NCI-H2196 treated with DMSO at 0.1 percent for 48 hours (cell line): ENCODE measurements around the gene C2CD2L.
"Not testable (repeated sequence)": the region's sequence is repeated elsewhere in the genome, so short reads cannot be mapped to it uniquely, and the experiment has no call there.

ENCODE experiments used
- DNase-seq: peaks from one replicate; lab custom pipeline; 2025; ENCODE audit not compliant: unreplicated experiment; lab: John Stamatoyannopoulos, UW

Gene C2CD2L

DNA sequence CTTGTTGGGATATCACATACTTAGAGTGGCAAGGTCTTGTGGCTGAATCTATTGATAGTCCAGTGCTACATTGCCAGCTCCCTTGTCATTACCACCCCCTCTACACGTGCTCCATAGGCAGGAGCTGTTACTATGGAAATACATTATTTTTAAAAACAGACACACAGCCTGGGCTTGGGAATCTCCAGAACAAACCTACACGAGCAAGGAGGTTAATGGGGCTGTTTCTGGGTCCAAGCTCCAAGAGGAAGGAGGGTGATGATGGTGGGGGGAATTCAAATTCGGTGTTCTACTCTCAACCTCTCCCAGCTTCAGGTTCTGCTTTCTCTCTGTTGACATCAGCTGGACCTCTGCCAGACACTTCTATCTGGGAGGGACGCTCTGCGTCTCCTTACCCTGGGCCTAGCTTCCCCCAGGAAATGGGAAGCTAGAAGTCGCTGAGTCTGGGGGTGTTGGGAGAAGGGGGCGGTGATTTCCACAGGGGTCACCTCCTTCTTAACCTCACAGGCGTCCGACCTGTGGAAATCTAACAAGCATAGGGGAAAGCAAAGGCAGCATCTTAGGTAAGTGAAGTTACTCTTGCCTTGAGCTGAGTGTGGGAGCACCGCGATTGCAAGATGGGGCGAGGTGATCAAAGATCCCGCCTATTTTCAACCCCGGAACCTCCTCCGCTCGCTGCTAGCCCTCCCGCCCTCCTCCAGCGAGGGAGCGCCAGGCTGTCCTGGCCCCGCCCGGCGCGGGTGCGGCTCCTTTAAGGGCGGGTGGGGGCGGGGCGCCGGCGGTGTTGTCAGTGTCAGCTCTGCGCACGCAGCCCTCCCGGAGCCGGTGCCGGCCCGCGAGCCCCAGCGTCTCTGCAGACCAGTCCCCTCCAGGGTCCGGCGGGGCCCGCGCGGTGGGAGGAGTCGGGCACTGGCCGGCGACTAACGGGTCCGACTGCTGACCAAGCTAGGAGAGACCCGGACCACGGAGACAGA lies at the start of gene C2CD2L:
Gene C2CD2L, plus strand, starts transcription at position 781 of the 974 bp plus-strand sequence. CDS start 398 bp downstream, outside the sequence.
- DNase-seq, result peak; percentile 80

- DNase-seq, result not testable (repeated sequence)
These were observed 48.0 kb upstream of the C2CD2L start for GRCh38 chr11:119059128-119059527.

DNA sequence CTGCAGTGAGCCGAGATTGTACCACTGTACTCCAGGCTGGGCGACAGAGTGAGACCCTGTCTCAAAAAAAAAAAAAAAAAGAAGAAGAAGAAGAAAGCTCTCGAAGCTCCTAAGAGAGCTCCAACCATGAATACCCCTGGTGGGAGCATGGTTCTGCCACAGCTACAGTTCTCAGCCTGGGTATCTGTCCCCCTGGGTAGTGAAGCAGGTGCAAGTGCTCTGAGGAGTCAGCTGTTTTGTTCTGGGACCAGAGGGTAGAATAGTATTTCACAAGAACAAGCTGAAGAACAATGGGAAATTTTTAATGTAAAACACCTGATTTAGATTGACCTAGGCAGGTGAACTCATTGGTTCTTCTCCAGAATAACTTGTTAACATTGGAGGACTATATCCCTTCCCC lies 45.9 kb upstream of the C2CD2L start:
- DNase-seq, result no peak

GRCh38 chr11:119062779-119063178 lies 44.4 kb upstream of the C2CD2L start:
- no peak for DNase-seq

DNA sequence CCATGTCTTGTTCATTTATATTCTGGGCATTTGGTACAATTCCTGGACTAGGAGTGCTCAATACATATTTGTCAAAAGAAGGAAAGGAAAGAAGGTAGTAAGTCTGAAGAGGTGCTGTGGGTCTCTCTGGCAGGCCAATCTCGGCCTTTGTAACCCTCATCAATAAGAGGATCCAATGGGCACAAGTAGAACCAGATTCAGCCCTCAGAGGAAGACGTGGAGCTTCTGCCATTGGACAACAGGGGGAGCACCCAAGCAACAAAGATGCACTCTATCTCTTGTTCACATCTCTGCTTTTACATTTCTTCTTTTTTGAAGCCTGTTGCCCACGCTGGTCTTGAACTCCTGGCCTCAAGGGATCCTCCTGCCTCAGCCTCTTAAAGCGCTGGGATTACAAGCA lies 41.8 kb upstream of the C2CD2L start:
- no peak for DNase-seq

GRCh38 chr11:119067371-119068222 lies 39.5 kb upstream of the C2CD2L start, which contains the start of gene VPS11:
Gene VPS11 (plus strand): TSS chr11:119067818. CDS start chr11:119067824, 6 bp downstream.
- peak; percentile 90 for DNase-seq

GRCh38 chr11:119077839-119078238 lies 29.3 kb upstream of the C2CD2L start:
- no peak for DNase-seq

DNA sequence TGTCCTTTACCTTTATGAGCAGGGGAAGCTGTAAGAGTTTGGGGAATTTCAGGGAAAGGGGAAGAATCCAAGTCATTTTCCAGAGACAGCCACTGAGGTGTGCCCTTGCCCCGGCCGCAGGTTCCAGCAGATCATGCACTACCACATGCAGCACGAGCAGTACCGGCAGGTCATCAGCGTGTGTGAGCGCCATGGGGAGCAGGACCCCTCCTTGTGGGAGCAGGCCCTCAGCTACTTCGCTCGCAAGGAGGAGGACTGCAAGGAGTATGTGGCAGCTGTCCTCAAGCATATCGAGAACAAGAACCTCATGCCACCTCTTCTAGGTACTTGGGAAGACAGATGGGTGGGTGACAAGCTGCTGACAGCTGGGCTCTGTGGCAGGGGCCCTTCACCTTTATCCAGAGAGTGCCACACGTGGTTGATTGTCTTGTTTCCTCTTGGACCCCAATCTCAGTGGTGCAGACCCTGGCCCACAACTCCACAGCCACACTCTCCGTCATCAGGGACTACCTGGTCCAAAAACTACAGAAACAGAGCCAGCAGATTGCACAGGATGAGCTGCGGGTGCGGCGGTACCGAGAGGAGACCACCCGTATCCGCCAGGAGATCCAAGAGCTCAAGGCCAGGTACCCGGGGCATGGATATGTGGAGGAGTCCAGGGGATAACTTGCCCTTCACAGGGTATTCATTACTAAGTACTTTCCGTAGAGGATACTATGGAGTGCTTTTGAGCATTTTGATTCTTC lies 28.3 kb upstream of the C2CD2L start:
- no peak for DNase-seq

DNA sequence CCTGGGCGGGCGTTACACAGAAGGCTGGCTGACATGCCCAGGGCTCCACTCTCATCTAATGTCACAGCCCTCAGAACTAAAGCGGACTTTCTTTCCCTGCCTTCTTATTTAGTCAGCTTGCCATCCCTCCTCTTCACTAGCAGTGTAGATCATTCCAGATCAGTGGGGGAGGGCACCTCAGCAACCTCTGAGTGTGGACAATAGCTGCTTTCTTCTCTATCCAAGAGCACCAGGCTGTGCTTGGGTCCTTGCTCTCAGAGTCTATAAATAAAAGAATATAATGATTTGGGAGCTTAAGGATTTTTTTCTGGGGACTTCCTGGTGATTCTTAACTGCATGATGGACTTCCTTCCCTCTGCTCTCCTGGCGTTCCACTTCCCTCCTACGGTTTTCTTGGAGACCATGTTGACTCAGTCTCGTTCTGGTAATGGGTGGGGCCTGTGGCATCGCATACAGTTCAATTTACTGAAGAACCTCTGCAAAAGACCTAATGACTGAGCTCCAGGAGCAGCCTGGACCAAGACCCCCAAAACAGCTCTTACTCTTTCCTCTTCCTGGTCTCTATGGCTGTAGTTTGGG lies 25.4 kb upstream of the C2CD2L start:
- DNase-seq, result no peak

GRCh38 chr11:119084663-119085436 lies 22.3 kb upstream of the C2CD2L start, which contains the start of gene HMBS:
Gene HMBS (plus strand): TSS chr11:119084881. CDS start chr11:119085034, 153 bp downstream.
- peak; percentile 82 for DNase-seq

DNA sequence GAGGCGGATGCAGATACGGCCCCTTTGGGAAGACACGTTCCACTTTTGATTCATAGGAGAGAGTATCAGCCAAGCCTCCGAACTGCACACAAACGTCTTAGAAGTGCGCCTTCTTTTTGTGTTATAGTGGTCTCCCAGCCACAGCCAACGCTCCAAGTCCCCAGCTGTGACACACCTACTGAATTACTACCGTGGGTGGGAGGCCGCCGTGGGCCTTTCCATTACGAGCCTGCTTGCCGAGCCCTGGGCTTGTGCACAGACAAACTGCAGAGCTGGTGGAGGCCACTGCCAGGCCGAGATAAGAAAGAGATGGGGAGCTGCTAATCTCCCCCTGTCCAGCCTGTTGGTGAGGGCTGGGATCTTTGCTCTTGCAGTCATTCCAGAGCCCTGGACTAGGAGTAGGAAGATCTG lies 21.7 kb upstream of the C2CD2L start:
- DNase-seq, result no peak

GRCh38 chr11:119087123-119087522 lies 20.0 kb upstream of the C2CD2L start:
- DNase-seq, result no peak

GRCh38 chr11:119087747-119088241 lies 19.4 kb upstream of the C2CD2L start:
- DNase-seq, result no peak

- no peak for DNase-seq
These were observed 18.7 kb upstream of the C2CD2L start for GRCh38 chr11:119088406-119088805.

DNA sequence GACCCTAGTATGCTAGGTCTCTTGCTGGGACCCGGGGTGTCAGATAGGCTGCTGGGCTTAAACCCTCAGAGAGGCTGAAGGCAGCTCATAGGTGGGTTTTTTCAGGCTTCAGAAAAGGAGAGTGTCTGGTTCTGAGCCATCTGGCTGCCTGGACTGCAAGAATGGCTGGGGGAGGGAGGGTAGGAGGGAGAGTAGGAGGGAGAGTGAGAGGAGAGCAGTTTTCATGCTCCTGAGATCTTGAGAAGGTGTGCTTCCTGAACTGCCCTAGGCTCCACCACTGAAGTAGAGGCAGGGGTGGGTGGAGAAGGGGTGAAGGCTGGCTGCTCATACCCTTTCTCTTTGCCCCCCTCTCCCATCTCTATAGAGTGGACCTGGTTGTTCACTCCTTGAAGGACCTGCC lies 17.8 kb upstream of the C2CD2L start:
- no peak for DNase-seq

DNA sequence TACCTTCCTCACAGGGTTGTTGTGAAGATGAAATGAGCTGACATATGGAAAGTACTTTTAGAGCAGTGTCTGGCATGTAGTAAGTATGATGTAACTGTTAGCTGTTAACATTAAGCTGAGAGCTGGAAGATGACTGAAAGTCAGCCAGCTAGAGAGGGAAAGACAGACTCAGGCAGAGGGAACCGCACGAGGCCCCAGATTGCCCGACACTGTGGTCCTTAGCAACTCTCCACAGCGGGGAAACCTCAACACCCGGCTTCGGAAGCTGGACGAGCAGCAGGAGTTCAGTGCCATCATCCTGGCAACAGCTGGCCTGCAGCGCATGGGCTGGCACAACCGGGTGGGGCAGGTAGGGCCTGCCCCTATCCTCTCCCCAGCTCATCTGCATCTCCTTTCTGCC lies 16.0 kb upstream of the C2CD2L start:
- DNase-seq, result no peak

GRCh38 chr11:119091966-119092879 lies 14.9 kb upstream of the C2CD2L start:
- DNase-seq, result no peak
